ENCODE data around the gene EP300.

DNA sequence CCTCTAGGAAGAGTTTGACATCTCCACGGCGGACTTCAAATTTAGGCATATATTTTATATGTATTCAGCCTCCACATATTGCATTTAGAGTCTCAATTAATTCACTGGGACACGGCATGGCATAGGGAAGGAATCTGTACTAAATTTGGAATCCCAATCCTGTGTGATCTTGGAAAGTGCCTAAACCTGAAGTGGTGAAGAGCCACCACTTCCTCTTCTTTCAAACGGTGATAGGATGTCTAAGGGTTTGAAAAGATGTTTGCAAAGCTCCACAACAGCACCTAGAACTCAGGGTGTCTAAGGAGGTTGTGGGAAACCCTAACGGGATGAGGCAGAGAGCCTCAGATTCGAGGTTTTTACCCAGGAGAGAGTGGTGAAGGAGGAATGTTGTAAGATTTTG is 111.7 kb downstream of the EP300 start:
- TF ChIP-seq CTCF (IDR thresholded peaks at IDR 0.05; ENCODE audit: poor library complexity, severe bottlenecking) (no peak), RAD21 (conservative IDR thresholded peaks at IDR 0.05) (no peak), EP300 (conservative IDR thresholded peaks at IDR 0.05; ENCODE audit: poor library complexity, severe bottlenecking) (no peak), POLR2AphosphoS5 (IDR thresholded peaks at IDR 0.05) (no peak)
